OCI-LY3 (cell line): Measurements from ENCODE around the gene KCNMA1.

Experiments used
- CTCF ChIP-seq: fragments of 200-600, 300-600 bp; sonication (generic); IDR thresholded peaks from 2 replicates; pipeline ENCODE4 v1.5.1; 2014; ENCODE audit warnings: antibody characterized with exemption, low read length, low read depth
- EZH2phosphoT487 ChIP-seq: fragments of 200-600 bp; shearing (Covaris generic); IDR thresholded peaks from 2 replicates; pipeline ENCODE4 v1.6.1; 2018; ENCODE audit warnings: antibody characterized with exemption, mixed run types, low read depth

GRCh38 chr10:77537071-77537470 is 100.5 kb downstream of the KCNMA1 start:
- TF ChIP-seq CTCF (no peak), EZH2phosphoT487 (no peak)
